ENCODE measurements around the gene CDH22.

The CDH22 gene

DNA sequence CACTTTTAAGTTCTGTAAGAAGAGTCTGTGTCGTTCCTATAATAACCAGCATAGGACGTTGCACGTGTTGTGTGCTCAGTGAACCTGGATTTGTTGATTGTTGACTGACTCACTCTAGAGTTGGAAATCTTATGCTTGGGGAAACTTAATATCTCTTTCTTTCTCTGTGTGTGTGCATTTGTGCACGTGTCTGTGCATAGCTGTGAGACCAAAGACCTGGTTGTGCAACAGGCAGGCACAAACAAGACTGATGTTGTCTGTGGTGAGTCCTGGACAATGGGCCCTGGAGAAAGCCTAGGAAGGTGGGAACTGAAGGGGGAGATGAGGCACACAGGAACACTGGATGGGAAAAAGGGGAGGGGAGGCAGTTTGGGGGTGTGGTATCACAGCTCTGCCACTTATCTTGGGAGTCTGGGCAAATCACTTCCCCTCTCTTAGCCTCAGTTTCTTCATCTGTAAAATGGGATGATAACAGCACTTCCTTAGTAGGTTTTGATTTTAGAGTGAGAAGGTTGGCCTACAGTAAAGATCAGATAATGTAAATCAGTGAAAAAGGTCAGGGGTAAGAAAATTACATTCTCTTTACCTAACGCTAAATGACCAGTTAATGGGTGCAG is 181.8 kb downstream of the CDH22 start:
- H3K27ac ChIP-seq, result no peak overlapping the region
- TF ChIP-seq, protein P1, sequence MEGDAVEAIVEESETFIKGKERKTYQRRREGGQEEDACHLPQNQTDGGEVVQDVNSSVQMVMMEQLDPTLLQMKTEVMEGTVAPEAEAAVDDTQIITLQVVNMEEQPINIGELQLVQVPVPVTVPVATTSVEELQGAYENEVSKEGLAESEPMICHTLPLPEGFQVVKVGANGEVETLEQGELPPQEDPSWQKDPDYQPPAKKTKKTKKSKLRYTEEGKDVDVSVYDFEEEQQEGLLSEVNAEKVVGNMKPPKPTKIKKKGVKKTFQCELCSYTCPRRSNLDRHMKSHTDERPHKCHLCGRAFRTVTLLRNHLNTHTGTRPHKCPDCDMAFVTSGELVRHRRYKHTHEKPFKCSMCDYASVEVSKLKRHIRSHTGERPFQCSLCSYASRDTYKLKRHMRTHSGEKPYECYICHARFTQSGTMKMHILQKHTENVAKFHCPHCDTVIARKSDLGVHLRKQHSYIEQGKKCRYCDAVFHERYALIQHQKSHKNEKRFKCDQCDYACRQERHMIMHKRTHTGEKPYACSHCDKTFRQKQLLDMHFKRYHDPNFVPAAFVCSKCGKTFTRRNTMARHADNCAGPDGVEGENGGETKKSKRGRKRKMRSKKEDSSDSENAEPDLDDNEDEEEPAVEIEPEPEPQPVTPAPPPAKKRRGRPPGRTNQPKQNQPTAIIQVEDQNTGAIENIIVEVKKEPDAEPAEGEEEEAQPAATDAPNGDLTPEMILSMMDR (conservative IDR thresholded peaks at IDR 0.05), result no peak

Measured in VCaP (cell line).